Measurements from ENCODE around the gene COPB1. TPM values are rescaled to one million over a fixed set of nuclear protein-coding genes. Genes with fewer than 3 reads are reported as not detected.

Gene COPB1
- total and polyA plus RNA-seq, 8 donors = 31.4 to 58.0 (median 44.9) TPM

DNA sequence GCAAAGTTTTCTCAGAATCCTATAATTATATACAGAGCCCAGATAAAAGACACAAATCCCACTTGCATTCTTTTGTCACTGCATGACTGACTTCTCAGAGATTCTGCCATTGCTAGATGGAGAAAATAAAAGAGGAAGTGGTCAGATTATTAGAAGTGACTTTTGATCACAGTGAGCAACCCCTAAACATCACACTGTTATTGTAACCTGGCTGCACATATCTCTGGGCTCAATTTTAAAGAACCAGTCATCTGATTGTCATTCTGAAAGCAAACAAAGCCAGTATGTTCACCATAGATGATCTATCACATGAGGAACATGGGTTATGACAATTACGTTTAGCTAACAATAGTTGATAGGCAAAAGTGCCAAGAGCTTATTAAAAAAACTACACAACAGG is 47.8 kb downstream of the COPB1 start:
- intact Hi-C loops (cut with DNase I) = loop anchor here in 1 of 3 donors (5.0 kb wide), 1 partner anchor 150 kb away; no protein-coding TSS in a partner anchor

DNA sequence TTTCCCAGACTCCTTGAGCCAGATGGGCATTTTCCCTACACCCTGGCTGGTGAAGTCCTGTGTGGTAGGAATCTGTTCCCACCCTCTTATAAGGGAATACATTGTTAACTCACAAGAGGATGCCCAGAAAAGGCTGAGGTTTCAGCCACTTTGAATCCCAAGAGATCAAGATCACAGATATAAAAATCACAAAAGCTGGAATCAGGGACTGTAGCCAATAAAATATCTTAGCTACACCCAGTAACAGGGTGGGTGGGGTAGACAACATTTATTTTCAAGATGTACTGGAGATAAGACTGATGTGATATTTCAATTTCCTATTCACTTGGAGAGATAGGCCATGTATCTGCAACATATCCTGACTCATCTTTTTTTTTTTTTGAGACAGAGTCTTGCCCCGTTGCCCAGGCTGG is 50.3 kb downstream of the COPB1 start:
- H3K27ac ChIP-seq = no peak overlapping the region
- ATAC-seq = peak in 3 of 4 donors; percentile 45 to 55 (median 54)
- peaks cover 0 to 8% (median 0%) of the 10 kb centered on the region in 3 donors for H3K36me3 ChIP-seq
- peaks cover 0 to 8% (median 7%) of the 10 kb centered on the region in 3 donors for H3K4me1 ChIP-seq
- no peak for FAIRE-seq
- TF ChIP-seq, protein P1, sequence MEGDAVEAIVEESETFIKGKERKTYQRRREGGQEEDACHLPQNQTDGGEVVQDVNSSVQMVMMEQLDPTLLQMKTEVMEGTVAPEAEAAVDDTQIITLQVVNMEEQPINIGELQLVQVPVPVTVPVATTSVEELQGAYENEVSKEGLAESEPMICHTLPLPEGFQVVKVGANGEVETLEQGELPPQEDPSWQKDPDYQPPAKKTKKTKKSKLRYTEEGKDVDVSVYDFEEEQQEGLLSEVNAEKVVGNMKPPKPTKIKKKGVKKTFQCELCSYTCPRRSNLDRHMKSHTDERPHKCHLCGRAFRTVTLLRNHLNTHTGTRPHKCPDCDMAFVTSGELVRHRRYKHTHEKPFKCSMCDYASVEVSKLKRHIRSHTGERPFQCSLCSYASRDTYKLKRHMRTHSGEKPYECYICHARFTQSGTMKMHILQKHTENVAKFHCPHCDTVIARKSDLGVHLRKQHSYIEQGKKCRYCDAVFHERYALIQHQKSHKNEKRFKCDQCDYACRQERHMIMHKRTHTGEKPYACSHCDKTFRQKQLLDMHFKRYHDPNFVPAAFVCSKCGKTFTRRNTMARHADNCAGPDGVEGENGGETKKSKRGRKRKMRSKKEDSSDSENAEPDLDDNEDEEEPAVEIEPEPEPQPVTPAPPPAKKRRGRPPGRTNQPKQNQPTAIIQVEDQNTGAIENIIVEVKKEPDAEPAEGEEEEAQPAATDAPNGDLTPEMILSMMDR (IDR thresholded peaks at IDR 0.05) = no peak
- intact Hi-C loops (cut with DNase I) = loop anchor here in 1 of 3 donors (10.0 kb wide), 1 partner anchor 145 kb away; no protein-coding TSS in a partner anchor
- 100% methylated on average over 1 of the region's 1 CpG for WGBS, 2 donors
- no peaks in the 10 kb centered on the region for H3K9me3 ChIP-seq
- no peaks in the 10 kb centered on the region for H3K27me3 ChIP-seq
- no peak overlapping the region for H3K4me3 ChIP-seq
- no peak for DNase-seq

More for the DNA sequence above, 47.8 kb downstream of the COPB1 start:
- Histone ChIP-seq H3K36me3 (peaks cover 0 to 15% (median 0%) of the 10 kb centered on the region in 3 donors), H3K9me3 (no peaks in the 10 kb centered on the region), H3K27me3 (no peaks in the 10 kb centered on the region), H3K27ac (no peak overlapping the region), H3K4me3 (no peak overlapping the region), H3K4me1 (peaks cover 0 to 7% (median 0%) of the 10 kb centered on the region in 3 donors)
- DNase-seq = no peak
- WGBS, 2 donors = 77 to 88% methylated on average over 1 of the region's 1 CpG
- ATAC-seq = no peak
- TF ChIP-seq, protein P1 (IDR thresholded peaks at IDR 0.05) = no peak
- FAIRE-seq = no peak

DNA sequence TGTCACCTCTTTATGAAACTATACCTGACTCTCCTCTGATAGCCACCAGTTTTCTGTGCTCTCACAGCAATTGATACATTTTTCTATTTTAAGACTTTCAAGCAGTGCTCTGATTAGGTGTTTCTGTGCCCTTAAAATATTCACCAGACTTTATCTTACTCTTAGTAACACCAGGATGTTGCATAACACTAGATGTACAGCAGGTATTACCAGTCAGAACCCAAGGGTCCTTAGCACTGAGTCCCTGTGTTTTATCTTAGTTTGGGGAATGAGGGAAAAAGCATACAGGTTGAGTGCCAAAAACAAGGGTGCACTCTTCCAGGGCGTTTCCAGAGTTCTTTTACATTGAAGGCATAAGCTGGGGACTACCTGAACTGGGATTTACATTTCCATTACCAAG is 51.4 kb downstream of the COPB1 start:
- intact Hi-C loops (cut with DNase I) = loop anchor here in 1 of 3 donors (10.0 kb wide), 1 partner anchor 143 kb away; no protein-coding TSS in a partner anchor
- Histone ChIP-seq H3K36me3 (peaks cover 0 to 8% (median 0%) of the 10 kb centered on the region in 3 donors), H3K4me3 (no peak overlapping the region), H3K27me3 (no peaks in the 10 kb centered on the region), H3K27ac (no peak overlapping the region), H3K9me3 (no peaks in the 10 kb centered on the region), H3K4me1 (peaks cover 0 to 8% (median 7%) of the 10 kb centered on the region in 3 donors)
- FAIRE-seq = no peak
- TF ChIP-seq, protein P1 (IDR thresholded peaks at IDR 0.05) = no peak
- ATAC-seq = no peak
- DNase-seq = no peak
- 49 to 53% methylated on average over 1 of the region's 1 CpG for WGBS, 2 donors

DNA sequence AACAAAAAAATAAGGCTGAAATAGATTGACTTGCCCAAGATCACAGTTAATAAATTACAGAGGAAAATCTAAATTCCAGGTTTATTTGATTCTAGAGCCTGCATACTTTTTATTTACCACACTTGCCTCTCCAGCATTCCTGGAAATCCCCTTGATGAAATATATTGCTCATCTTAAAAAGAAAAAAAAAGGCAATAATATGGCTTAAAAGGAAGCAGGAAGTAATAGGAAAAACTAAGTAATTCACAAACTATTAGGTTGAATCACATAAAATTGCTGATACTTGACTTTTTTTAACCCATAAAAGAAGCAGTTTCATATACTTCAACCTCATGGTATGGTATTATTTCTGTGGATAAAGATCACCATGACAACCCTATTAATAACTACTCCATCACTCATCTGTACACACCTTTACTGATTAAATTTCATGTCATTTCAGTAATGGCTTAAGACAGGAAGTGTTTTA is 52.9 kb downstream of the COPB1 start:
- intact Hi-C loops (cut with DNase I) = loop anchor here in 1 of 3 donors (10.0 kb wide), 1 partner anchor 142 kb away; no protein-coding TSS in a partner anchor
- Histone ChIP-seq H3K4me3 (no peak overlapping the region), H3K9me3 (no peaks in the 10 kb centered on the region), H3K27ac (peak overlapping the region in 2 of 4 donors; percentile 31 to 33), H3K27me3 (no peaks in the 10 kb centered on the region), H3K36me3 (no peaks in the 10 kb centered on the region), H3K4me1 (peaks cover 0 to 8% (median 7%) of the 10 kb centered on the region in 3 donors)
- TF ChIP-seq, protein P1 (IDR thresholded peaks at IDR 0.05) = no peak
- no peak for FAIRE-seq
- no peak for DNase-seq
- peak in 1 of 4 donors; percentile 39 for ATAC-seq

Data from pancreas (tissue), 10 donors.